ENCODE measurements around the gene RIMBP2. TPM values are rescaled to one million over a fixed set of nuclear protein-coding genes. Genes with fewer than 3 reads are reported as not detected.

The RIMBP2 gene
- total RNA-seq, 1 donor from 2014 or later = 2.3 TPM

- ATAC-seq = no peak
Measured at GRCh38 chr12:130627175-130627574, 88.9 kb downstream of the RIMBP2 start.

DNA sequence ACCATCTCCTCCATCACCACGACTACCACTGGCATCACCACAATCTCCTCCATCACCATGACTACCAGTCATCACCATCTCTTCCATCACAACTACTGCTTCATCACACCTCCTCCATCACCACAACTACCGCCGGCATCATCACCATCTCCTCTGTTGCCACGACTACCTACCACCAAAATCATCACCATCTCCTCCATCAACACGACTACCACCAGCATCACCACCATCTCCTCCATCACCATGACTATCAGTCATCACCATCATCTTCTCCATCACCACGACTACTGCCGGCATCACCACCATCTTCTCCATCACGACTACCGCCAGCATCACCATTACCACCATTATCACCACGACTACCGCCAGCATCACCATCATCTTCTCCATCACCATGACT is 89.5 kb downstream of the RIMBP2 start:
- no peak for ATAC-seq

- ATAC-seq = no peak
Measured at GRCh38 chr12:130625201-130625600, 90.9 kb downstream of the RIMBP2 start.

- no peak for ATAC-seq
Measured at GRCh38 chr12:130622803-130623202, 93.3 kb downstream of the RIMBP2 start.

DNA sequence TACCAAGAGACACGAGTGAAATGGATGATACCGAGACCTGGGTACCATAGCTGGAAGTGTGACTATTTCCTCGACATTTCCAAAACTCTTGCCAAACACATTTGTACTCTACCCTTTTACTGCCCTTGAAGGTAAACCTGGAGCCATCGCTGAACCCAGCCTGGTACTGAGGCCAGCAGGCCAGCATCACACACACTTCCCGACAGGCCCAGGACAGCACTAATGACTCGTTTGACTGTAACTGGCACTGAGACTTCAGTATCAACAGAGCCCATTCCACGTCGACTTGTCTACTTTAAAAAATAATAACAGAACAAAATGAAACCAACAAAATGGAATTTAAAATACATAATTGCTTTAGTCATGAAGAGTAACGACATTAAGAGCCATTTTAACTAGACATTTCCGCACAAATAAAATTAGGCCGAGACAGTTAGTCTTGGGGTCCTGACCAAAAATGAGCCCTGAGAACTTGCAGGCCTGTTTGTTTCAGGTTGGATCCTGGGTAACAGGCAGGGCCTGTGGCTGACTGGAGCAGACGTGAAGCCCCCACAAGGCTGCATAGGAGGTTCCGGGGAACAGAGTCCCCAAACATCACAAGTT is 94.3 kb downstream of the RIMBP2 start:
- ATAC-seq = no peak

GRCh38 chr12:130620756-130621155 is 95.3 kb downstream of the RIMBP2 start:
- no peak for ATAC-seq

- ATAC-seq = no peak
Measured at GRCh38 chr12:130620281-130620680, 95.8 kb downstream of the RIMBP2 start.

- ATAC-seq = no peak
Measured at GRCh38 chr12:130619385-130620001, 96.6 kb downstream of the RIMBP2 start.

GRCh38 chr12:130617219-130617618 is 98.9 kb downstream of the RIMBP2 start:
- no peak for ATAC-seq

DNA sequence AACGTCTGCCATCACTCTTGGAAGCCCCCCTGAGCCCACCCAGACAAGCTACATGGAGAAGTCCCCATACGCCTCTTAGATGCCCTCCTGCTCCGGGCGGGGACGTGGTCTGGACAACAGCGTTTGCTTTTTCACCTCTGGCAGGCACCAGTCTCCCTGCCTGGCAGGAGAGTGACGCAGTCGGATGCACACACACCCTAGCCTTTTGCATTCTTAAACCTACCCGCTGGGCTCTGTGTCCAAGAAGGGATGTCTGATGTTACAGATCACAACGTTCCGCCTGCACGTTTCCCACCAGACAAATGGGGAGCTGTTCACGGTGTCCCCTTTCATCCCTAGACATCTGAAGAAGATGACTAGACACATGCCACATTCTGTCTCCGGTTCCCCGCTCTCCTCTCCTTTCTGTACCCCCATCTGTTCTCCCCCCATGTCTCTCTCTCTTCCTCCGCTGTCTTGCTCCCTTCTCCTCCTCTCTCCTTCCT is 100.2 kb downstream of the RIMBP2 start:
- ATAC-seq = no peak

- ATAC-seq = no peak
Measured at GRCh38 chr12:130614530-130614905, 101.6 kb downstream of the RIMBP2 start.

DNA sequence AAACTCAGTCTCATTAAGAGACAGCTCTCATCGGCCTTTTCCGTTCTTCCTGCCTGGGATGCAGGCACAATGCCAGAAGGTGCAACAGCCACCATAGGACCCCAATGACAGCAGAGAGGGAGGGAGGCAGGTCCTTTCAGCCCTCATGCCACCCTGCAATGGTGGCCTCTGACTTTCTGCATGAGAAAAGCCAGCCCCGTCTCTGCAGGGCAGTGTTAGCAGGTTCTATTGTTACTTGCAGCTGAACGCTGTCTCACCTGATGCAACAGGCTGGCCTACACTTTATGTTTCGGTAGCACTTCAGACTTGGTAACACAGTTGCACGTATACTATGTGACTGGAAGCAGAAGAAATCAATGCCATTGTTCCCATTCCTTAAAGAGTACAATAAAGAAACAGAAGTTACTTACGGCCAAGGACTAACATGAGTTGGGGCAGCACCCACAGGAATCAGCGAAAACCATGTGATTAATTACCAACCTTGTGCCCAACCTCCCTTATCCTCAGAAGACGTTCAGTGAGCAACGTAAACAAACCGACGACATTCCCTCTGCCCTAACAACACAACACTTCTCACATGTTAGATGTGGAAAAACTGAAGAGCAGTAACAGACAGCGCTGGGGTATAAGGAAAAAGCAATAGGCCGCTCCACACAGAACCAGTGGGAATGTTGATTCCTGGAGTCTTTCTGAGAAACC is 102.1 kb downstream of the RIMBP2 start:
- ATAC-seq = no peak

DNA sequence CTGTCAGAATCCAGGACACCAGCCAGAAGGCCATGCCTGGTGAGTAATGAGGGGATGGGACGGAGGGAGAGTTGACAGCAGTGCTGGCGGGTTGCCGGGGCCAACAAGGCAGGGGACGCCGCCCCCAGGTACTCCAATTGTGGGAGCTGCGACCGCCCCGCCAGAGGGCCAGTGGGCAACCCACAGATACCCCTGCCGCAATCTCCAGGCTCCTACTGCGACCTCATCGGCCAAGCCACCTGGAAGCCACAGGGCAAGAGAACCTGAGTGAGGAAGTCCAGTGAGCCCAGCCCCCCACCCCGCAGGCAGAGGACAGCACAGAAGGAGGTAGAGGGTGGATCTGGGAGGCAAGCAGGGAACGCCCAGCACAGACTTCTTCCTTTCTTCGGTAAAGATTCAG is 103.0 kb downstream of the RIMBP2 start:
- no peak for ATAC-seq

DNA sequence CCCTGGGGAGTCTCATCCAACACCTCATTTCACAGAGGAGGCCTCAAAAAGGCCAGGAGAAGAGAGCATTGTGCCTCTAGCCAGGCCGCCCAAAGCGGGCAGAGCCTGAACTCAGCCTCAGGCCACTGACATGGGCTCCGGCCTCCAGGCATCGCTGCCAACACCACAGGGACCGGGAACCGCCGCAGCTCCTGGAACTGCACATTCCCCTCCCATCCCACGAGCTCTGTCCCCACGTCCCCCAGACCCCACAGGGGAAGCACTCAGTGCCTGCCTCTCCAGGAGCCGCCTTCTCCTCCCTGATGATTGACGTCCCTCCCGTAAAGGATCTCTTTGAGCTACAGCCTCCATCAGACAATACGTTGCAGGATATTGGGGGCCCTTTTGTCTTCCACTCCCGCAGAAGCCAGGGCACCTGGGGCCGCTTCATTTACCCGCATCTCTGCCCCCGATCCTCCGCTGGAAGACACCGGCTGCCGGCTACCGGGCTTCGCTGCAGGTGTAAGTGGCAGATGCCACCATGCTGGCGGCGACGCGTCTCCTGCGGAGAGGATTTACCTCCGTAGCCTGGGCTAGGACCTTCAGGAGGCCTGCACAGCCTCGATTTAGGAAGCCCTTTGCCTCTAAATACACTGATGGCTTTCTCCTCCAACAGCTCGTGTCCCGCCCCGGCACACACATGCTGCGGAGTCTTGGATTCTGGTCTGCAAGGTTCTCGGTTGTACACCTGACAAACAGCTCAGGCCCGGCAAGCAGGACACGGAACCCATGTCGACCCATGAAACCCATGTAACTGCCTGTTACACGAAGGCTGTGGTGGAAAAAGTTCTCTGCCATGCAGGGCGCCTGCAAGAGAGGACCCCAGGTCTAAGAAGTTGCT is 104.8 kb downstream of the RIMBP2 start:
- no peak for ATAC-seq

GRCh38 chr12:130609966-130610365 is 106.1 kb downstream of the RIMBP2 start:
- ATAC-seq = no peak

DNA sequence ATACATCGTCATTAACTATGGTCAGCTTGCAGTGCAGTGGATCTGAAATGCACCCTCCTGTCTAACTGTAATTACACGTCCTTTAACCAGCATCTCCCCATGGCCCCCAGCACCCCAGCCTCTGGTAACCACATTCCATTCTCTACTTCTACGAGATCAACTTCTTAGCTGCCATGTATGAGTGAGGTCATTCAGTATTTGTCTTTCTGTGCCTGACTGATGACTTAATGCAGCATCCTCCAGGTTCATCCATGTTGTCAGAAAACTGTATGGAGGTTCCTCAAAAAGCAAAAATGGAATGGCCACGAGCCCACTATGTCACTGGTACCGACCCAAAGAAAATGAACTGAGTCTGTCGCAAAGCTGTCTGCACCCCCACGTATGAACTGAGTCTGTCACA is 107.3 kb downstream of the RIMBP2 start:
- ATAC-seq = no peak

- ATAC-seq = no peak
Measured at GRCh38 chr12:130608132-130608531, 108.0 kb downstream of the RIMBP2 start.

- ATAC-seq = no peak
Measured at GRCh38 chr12:130606231-130606630, 109.9 kb downstream of the RIMBP2 start.

- no peak for ATAC-seq
Measured at GRCh38 chr12:130603396-130603965, 112.6 kb downstream of the RIMBP2 start.

GRCh38 chr12:130602251-130602650 is 113.8 kb downstream of the RIMBP2 start:
- ATAC-seq = no peak

DNA sequence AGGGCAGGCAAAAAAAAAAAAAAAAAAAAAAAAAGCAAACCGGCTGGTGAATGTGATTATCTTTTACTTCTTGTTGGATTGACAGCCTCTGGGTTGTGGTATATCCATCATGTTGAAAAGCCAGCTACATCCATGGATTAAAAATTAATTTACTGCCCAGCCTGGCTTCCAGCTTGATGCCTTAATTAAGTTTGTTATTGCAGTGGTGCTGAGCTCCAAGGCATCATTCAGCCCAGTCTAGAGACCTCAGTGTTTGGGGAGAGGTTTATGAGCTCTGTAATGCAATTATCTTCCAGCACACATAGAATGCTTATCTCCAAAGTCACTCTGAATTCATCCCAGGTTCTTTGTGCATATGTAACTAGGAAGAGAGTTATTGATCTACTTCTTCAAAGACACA is 114.8 kb downstream of the RIMBP2 start:
- ATAC-seq = no peak

- no peak for ATAC-seq
Measured at GRCh38 chr12:130596241-130596640, 119.9 kb downstream of the RIMBP2 start.

- no peak for ATAC-seq
Measured at GRCh38 chr12:130595566-130595965, 120.5 kb downstream of the RIMBP2 start.

Measured in esophagus mucosa (tissue), 1 donor.